GM21367 (cell line): ENCODE data around the gene PJA2.
"Not testable (repeated sequence)": the region's sequence is repeated elsewhere in the genome, so short reads cannot be mapped to it uniquely, and the experiment has no call there.

ENCODE experiments used
- ATAC-seq: cut with Tn5 transposase; IDR thresholded peaks from one replicate; pipeline ENCODE4 v1.9.1; 2021; ENCODE audit not compliant: unreplicated experiment

The PJA2 gene

GRCh38 chr5:109409844-109410388 is at the start of gene PJA2:
Gene PJA2, minus strand, starts transcription at chr5:109409974. Its CDS starts 26,541 bp downstream, at chr5:109383433.
- peak; percentile 78 for ATAC-seq

GRCh38 chr5:109455598-109456096 is 45.9 kb upstream of the PJA2 start:
- ATAC-seq, result peak; percentile 100

DNA sequence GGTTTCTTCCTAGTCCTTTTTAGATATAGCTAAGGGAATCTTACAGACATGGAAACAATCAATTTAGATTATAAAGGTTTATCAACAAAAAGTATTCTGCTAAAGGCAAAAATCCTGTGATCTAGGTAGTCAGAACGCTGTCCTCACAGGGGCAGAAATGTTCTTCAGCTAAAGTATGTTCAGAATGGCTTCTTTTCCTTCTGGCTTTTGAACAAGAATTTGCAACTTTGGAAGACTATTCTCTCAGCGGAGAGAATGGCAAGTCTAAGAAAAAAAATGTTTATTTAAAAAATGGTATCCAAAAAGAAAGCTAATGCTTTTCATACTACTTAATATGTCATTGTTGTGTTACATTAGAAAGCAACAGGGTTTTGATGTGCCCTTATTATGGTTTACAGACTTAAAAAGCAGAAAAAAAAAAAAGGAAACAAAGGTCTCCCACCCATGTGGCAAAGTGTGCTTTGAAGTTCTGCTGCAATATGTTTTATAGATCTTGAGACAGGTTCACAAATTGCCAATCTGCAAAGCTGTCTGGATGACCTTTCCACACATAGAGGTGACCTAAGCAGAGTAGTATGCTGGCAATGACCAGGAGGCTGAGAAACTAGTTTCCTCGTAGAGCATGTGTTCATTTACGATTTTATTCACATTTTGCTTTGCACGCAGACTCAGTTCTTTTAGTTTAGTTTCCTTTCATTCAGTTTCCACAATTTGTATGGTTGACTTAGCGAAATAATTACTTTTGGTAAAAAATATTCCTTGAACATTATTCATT is 45.1 kb upstream of the PJA2 start:
- no peak for ATAC-seq

DNA sequence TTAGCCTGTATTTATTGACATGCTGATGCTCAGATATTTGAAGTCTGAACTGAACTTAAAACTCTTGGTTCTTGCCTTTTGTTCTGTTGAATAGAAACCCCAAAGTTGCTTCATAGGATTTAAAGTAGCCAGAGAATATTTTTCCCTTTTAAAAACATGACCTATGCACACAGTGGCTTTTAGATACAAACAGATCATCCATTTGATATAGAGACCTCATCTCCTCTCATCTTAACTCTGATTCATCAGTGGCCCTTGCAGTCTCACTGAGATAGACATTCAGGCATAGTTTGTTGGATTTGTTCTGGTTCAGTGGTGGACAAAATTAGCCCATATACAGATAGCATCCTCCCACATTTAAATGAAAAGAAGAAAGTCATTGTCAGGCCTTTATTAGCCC is 43.5 kb upstream of the PJA2 start:
- ATAC-seq, result no peak

DNA sequence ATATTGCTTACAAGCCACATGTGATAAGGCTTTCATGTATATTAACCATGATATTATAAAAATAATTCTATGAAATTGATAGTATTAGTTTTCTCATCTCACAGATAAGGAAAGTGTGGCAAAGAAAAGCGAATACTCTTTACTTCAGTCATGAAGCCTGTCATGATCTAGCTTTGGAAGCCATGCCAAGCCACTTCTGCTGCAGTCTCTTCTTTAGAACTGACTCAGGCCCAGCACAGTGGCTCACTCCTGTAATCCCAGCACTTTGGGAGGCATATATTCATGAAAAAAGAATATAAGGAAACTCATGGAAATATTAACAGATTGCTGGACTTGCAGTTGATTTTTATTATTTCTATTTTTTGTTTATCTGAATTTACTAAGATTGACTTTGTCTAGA is 42.9 kb upstream of the PJA2 start:
- no peak for ATAC-seq

GRCh38 chr5:109451146-109451545 is 41.4 kb upstream of the PJA2 start:
- ATAC-seq, result no peak

GRCh38 chr5:109450129-109450877 is 40.5 kb upstream of the PJA2 start:
- no peak for ATAC-seq

GRCh38 chr5:109448838-109449237 is 39.1 kb upstream of the PJA2 start:
- ATAC-seq, result no peak

DNA sequence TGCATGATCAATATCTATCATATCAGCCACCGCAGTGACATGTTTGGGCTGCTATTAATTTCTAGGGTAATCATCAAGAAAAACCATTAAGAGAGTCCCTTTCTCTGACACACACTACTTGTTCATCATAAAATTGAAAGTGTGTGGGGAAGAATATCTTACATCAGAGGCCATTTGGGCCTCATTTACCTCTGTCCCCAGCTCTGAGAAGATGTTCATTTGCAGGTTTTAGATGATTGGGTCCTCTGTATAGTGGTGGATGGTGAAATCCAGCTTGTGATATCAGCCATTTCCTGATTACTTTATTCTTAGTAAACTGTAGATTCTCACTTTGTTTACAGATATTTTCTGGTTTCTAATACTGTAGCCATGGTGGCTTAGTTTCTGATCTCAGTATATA is 29.8 kb upstream of the PJA2 start:
- no peak for ATAC-seq

GRCh38 chr5:109426075-109426474 is 16.3 kb upstream of the PJA2 start:
- ATAC-seq, result no peak

GRCh38 chr5:109425521-109425920 is 15.7 kb upstream of the PJA2 start:
- not testable (repeated sequence) for ATAC-seq

DNA sequence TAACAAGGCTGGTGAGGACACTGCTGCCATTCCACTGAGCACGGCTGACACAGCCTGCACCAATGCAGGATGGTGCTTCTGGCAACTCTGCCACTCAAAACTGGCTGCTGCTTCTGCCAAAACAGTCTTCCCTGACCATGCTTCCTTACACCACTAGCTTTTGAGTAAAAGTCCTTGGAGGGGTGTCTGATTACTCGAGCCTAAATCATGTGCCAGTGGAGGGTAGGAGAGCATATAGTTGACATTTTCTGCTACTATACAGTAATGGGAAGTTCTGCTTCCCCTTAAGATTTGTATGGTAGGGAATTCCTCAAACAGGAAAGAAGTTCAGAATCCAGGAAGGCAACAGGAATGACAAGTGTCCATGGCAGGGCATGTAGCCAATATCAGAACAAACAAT is 12.2 kb upstream of the PJA2 start:
- ATAC-seq, result no peak

DNA sequence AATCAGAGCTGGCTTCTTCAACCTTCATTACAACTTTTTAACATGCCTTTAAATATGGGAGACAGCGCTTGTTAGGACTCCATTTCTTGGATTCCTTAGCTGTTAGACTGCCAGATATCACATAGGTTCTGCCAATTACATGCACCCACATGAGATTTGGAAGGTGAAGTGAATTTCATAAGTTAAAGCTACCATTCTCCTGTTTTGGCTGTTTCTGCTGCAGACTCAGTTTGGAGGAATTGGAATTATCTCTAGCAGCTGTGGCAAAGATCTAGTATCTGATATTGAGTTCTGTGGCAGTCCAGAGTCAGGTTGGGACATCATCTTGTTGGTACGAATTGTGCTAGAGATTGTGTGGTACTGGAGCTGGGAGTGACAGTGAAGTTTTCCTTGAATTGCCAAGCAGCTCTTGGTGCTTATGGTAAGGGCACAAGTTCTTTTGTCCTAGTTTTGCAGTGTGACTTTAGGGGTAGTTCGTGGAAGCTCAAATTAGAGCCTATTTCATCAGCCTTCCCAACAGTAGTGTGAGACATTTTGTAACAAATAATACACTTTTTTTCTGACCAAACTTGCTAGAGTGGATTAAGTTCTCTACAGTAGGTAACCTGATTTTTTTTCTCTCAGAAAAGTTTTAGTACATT is 9.1 kb upstream of the PJA2 start:
- no peak for ATAC-seq

- ATAC-seq, result no peak
Measured at GRCh38 chr5:109416882-109417281, 7.1 kb upstream of the PJA2 start.

- ATAC-seq, result not testable (repeated sequence)
Measured at GRCh38 chr5:109413921-109414461, 4.2 kb upstream of the PJA2 start.

- no peak for ATAC-seq
Measured at GRCh38 chr5:109413458-109413857, 3.7 kb upstream of the PJA2 start.

DNA sequence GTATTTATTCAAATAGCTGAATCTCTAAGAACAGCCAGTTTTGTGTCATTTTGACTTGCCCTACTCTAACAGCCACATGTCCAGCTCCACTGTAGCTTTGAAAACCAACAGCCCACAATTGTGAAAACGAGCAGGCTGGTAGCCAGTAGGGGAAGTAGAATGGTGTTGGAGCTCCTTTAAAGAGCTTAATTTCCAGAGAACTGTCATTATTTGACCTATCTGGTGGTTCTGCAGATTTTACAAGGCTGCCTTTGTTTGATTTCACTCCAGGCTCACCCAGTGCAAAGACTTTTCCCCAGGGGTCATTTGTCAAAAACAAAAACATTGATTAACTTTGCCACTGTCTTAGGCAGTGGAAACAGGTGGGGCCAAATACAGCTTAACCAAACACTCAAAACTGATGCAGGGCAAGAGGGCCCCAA is 3.2 kb upstream of the PJA2 start:
- no peak for ATAC-seq

DNA sequence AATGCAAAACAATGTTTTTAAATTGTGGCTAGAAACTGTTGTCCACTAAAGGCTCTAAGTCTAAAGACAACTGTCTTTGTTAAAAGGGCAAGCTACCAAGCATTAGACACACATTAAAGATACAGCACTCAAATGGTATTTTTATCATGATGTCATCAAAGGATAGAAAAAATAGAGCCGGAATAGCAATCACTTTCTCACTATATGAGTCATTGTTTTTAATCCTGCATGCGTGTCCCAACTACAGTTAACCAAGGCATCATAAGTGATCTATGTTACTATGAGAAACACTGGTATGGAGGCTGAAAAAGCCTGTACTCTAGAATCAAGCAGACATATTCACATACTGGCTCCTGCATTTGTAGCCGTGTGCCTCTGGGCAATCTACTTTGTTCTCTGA is 1.9 kb upstream of the PJA2 start:
- ATAC-seq, result no peak

- no peak for ATAC-seq
Measured at GRCh38 chr5:109411149-109411514, 1.4 kb upstream of the PJA2 start.

DNA sequence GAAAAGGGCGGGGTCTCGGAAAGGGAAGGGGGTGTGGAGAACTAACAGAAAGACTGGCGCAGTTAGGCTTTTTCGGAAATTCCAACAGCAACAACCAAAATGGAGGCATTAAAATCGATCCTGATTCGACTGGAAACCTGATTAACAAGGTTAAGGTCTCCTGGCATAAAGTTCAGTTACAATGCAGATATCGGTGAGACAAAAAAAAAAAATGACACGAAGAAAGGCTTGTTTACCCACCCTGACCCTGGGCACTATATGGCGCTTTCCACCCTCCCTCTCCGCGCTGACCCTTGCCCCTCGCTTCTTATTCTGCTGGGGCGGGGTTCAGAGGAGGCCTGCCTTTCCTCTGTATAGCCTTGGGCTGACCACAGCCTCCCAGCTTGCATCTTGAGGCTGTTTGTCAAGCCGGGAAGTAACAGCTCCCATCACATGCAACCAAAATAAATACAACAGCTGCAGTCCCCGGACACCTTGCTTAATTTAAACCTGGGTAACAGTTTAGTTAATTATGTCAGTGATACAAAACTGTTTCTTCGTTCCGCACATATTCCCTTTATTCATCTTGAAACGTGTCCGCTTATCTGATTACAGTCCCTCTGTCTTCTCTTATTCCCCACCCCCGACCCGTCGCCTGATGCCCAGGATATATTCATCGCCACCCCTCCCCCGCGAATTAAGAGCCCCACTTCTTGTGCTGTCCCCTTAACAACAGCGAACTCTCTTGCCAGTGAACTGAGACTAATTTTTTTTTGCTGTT is 795 bp upstream of the PJA2 start:
- peak; percentile 12 for ATAC-seq
